HEK293T (cell line): ENCODE measurements around the gene XIST.

Experiments used
- BHLHE40 ChIP-seq: fragments of 450-650 bp; IDR thresholded peaks from 2 replicates; pipeline ENCODE4 v1.6.1; 2016; ENCODE audit warnings: mild to moderate bottlenecking, moderate library complexity, borderline replicate concordance
- ELF4 ChIP-seq: fragments of 450-650 bp; IDR thresholded peaks from 2 replicates; pipeline ENCODE4 v1.6.1; 2017; ENCODE audit warnings: antibody characterized with exemption
- PKNOX1 ChIP-seq: fragments of 450-650 bp; IDR thresholded peaks from 2 replicates; pipeline ENCODE4 v1.6.1; 2016
- SP1 ChIP-seq: fragments of 450-650 bp; IDR thresholded peaks from 2 replicates; pipeline ENCODE4 v1.6.1; 2017
- SUZ12 ChIP-seq: fragments of 450-650 bp; IDR thresholded peaks from 2 replicates; pipeline ENCODE4 v1.6.1; 2016; ENCODE audit warnings: mild to moderate bottlenecking
- TARDBP ChIP-seq: fragments of 450-650 bp; IDR thresholded peaks from 2 replicates; pipeline ENCODE4 v1.6.1; 2016

GRCh38 chrX:73785493-73785892, 67.0 kb downstream of the XIST start:
- TF ChIP-seq PKNOX1 (no peak), SUZ12 (no peak), ELF4 (no peak), BHLHE40 (no peak), SP1 (no peak), TARDBP (no peak)
